VCaP (cell line): Measurements from ENCODE around the gene PLPP2.
A peak's percentile ranks its signal among the peaks of the same experiment; 100 is the strongest.

Source experiments
- H3K27ac ChIP-seq: fragments of 450-650 bp; 2 replicates; pipeline ENCODE4 v1.5.1; 2017
- CTCF ChIP-seq: fragments of 450-650 bp; conservative IDR thresholded peaks from 2 replicates; pipeline ENCODE4 v1.5.1; 2017; ENCODE audit warnings: mild to moderate bottlenecking, moderate library complexity

Gene PLPP2

GRCh38 chr19:294946-295686, 3.9 kb upstream of the PLPP2 start:
- peak; percentile 33; the same call in 1 of the 2 replicates for TF ChIP-seq CTCF
- peak overlapping the region; percentile 47 for H3K27ac ChIP-seq

- no peak for TF ChIP-seq CTCF
- no peak overlapping the region for H3K27ac ChIP-seq
Observed at GRCh38 chr19:294341-294945, 3.2 kb upstream of the PLPP2 start.

GRCh38 chr19:293436-294110, 2.4 kb upstream of the PLPP2 start:
- no peak overlapping the region for H3K27ac ChIP-seq
- no peak for TF ChIP-seq CTCF

GRCh38 chr19:292951-293350, 1.7 kb upstream of the PLPP2 start:
- no peak overlapping the region for H3K27ac ChIP-seq
- TF ChIP-seq CTCF = no peak

GRCh38 chr19:292281-292884, 1.2 kb upstream of the PLPP2 start:
- H3K27ac ChIP-seq = no peak overlapping the region
- TF ChIP-seq CTCF = no peak

- no peak for TF ChIP-seq CTCF
- no peak overlapping the region for H3K27ac ChIP-seq
Observed at GRCh38 chr19:291561-292280, 518 bp upstream of the PLPP2 start.
